GM23338 (cell line): ENCODE data around the gene ROBO1.

Experiments used
- CREB1 ChIP-seq: fragments of 250-450 bp; sonication (Bioruptor Pico); IDR thresholded peaks from 2 replicates; pipeline ENCODE4 v1.5.0; 2020; ENCODE audit warnings: low read depth, mild to moderate bottlenecking, moderate library complexity
- EZH2 ChIP-seq: fragments of 200-600 bp; sonication (generic); IDR thresholded peaks from one replicate; pipeline ENCODE4 v1.8.0; 2017; ENCODE audit warnings: antibody characterized with exemption, mild to moderate bottlenecking, low read depth; ENCODE audit not compliant: unreplicated experiment
- NANOG ChIP-seq: IDR thresholded peaks from 2 replicates; pipeline ENCODE4 v1.6.1; 2016; ENCODE audit warnings: antibody characterized with exemption, borderline replicate concordance
- POLR2AphosphoS5 ChIP-seq: IDR thresholded peaks from 2 replicates; pipeline ENCODE4 v1.6.1; 2016; ENCODE audit warnings: antibody characterized with exemption, low read depth
- ZNF114 ChIP-seq: fragments of 250-450 bp; sonication (Bioruptor Pico); IDR thresholded peaks from 2 replicates; pipeline ENCODE4 v1.5.0; 2020; ENCODE audit warnings: mild to moderate bottlenecking, moderate library complexity
- TF ChIP-seq, protein P1 (sequence below), 2 experiments: fragments of 200-600 bp in 1 of 2; sonication (generic) in 1 of 2; conservative IDR thresholded peaks; 2 replicates each; pipeline versions ENCODE4 v1.5.1 to v1.6.1; 2016 to 2017; ENCODE audit warnings: antibody characterized with exemption in 2 of 2, low read depth in 2 of 2, mild to moderate bottlenecking in 2 of 2, moderate library complexity in 1 of 2
- TF ChIP-seq, protein P2 (sequence below): IDR thresholded peaks from one replicate; pipeline ENCODE4 v1.6.1; 2018; ENCODE audit warnings: antibody characterized with exemption; ENCODE audit not compliant: unreplicated experiment
- TF ChIP-seq, protein P3 (sequence below): IDR thresholded peaks from 2 replicates; pipeline ENCODE4 v1.6.1; 2016; ENCODE audit warnings: antibody characterized with exemption

DNA sequence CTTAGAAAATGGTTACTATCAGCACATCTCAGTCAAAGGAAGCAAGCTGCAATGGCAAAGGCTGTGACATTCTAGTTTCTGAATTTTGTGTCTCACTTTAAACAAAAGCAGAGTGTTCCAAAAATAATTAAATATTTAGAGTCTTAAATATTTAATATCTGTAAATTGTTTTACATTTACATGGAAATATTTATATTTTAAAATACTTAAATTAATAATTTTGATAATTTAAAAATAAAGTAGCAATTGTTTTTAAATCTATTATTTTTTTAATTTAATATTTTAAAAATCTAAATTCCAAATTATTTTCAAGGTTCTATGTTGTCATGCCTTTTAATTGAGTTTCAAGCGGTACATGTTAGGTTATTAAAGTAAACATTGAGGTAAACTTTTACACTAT, 843.1 kb downstream of the ROBO1 start:
- no peak for TF ChIP-seq POLR2AphosphoS5
- TF ChIP-seq, protein P1, sequence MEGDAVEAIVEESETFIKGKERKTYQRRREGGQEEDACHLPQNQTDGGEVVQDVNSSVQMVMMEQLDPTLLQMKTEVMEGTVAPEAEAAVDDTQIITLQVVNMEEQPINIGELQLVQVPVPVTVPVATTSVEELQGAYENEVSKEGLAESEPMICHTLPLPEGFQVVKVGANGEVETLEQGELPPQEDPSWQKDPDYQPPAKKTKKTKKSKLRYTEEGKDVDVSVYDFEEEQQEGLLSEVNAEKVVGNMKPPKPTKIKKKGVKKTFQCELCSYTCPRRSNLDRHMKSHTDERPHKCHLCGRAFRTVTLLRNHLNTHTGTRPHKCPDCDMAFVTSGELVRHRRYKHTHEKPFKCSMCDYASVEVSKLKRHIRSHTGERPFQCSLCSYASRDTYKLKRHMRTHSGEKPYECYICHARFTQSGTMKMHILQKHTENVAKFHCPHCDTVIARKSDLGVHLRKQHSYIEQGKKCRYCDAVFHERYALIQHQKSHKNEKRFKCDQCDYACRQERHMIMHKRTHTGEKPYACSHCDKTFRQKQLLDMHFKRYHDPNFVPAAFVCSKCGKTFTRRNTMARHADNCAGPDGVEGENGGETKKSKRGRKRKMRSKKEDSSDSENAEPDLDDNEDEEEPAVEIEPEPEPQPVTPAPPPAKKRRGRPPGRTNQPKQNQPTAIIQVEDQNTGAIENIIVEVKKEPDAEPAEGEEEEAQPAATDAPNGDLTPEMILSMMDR (conservative IDR thresholded peaks at IDR 0.05; ENCODE audit: low read depth in 2 of 2): no peak
- TF ChIP-seq NANOG: no peak
- TF ChIP-seq, protein P2, sequence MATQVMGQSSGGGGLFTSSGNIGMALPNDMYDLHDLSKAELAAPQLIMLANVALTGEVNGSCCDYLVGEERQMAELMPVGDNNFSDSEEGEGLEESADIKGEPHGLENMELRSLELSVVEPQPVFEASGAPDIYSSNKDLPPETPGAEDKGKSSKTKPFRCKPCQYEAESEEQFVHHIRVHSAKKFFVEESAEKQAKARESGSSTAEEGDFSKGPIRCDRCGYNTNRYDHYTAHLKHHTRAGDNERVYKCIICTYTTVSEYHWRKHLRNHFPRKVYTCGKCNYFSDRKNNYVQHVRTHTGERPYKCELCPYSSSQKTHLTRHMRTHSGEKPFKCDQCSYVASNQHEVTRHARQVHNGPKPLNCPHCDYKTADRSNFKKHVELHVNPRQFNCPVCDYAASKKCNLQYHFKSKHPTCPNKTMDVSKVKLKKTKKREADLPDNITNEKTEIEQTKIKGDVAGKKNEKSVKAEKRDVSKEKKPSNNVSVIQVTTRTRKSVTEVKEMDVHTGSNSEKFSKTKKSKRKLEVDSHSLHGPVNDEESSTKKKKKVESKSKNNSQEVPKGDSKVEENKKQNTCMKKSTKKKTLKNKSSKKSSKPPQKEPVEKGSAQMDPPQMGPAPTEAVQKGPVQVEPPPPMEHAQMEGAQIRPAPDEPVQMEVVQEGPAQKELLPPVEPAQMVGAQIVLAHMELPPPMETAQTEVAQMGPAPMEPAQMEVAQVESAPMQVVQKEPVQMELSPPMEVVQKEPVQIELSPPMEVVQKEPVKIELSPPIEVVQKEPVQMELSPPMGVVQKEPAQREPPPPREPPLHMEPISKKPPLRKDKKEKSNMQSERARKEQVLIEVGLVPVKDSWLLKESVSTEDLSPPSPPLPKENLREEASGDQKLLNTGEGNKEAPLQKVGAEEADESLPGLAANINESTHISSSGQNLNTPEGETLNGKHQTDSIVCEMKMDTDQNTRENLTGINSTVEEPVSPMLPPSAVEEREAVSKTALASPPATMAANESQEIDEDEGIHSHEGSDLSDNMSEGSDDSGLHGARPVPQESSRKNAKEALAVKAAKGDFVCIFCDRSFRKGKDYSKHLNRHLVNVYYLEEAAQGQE: no peak
- no peak for TF ChIP-seq CREB1 (CRISPR knock-in tag)
- no peak for TF ChIP-seq EZH2
- TF ChIP-seq, protein P3, sequence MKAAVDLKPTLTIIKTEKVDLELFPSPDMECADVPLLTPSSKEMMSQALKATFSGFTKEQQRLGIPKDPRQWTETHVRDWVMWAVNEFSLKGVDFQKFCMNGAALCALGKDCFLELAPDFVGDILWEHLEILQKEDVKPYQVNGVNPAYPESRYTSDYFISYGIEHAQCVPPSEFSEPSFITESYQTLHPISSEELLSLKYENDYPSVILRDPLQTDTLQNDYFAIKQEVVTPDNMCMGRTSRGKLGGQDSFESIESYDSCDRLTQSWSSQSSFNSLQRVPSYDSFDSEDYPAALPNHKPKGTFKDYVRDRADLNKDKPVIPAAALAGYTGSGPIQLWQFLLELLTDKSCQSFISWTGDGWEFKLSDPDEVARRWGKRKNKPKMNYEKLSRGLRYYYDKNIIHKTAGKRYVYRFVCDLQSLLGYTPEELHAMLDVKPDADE: no peak
- no peak for TF ChIP-seq ZNF114 (CRISPR knock-in tag)
